ENCODE data around the gene XIRP2.

XIRP2 gene

DNA sequence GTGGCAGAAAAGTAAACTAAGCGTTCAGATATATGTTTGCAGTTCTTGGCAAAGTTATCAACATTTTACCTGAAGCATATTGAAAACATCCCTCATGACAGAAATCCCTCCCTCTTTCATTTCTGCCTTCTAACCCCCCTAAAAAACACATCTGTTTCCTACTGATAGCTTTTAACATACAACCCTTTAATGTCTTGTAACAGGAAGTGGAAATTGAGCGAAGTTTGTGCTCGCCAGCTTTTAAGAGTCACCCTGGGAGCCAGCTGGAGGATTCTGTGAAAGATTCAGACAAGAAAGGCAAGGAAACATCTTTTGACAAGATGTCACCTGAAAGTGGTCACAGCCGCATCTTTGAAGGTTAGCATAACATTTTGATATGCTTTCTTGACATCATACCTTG is 247.4 kb downstream of the XIRP2 start:
- DNase-seq (ENCODE audit: low read depth) = no peak

DNA sequence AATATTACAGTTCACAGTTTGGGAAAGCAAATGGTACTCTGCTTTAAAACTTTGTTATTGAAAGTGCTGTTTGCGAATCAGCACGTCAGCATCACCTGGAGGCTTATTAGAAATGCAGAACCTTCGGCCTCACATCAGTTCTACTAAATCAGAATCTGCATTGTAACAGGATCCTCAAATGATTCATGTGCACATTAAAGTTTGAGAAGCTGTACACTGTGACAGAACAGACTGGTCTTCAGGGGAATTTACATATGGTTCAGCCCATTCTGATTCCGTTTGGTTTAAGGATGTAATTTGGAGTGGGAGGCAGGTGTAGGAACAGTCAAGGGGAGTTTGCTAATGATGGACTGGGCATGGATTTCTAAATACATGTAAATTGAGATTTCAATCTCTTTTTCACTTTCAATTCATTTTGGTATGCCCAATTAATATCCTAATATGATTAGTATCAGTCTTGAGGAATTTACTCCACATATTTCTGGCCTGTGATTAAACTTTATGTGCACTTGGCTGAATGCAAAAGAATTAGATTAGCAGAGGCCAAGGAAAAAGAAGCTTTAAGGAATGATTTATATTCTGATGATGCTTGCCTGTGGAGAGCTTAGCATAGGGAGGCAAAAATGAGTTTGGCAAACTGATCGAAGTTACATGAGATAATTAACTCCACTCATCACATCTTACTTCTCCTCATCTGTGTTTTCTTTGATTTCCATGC is 248.8 kb downstream of the XIRP2 start:
- no peak for DNase-seq (ENCODE audit: low read depth)

DNA sequence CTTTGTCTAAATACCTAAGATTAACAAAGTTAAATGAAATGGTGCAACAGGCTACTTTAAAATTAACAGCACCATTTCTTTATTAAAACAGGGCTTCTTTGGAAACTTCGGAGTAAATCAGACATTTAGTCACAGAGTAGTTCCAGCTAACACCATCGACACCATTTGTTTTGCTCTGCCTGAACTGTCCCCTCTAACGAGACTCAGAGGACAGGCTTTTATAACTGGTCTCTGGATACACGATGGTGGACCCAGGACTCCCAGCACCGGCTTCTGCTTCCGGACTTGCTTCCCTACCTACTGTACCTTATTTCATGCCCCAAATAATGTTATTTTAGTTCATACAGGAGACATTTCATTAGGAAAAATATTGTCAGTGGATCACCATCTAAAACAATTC is 252.1 kb downstream of the XIRP2 start:
- DNase-seq (ENCODE audit: low read depth) = no peak

DNA sequence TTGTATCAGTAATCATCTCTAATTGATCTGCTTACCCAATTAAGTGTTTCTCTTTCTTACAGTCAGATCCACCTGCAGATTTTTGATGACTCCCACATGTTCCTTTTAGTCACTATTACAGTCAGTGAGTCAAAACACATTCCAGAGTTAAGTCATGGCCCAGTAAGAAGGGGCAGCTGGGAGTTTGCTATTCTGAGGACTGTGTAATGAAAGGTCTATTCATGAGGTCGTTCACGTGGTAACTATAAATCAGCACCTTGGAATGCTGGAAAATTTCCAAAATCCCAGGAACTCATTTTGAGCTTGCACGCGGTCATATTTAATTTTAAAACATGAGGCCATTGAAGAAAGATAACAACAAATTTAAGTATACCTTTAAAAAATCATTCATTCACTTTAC is 252.5 kb downstream of the XIRP2 start:
- DNase-seq (ENCODE audit: low read depth) = no peak

DNA sequence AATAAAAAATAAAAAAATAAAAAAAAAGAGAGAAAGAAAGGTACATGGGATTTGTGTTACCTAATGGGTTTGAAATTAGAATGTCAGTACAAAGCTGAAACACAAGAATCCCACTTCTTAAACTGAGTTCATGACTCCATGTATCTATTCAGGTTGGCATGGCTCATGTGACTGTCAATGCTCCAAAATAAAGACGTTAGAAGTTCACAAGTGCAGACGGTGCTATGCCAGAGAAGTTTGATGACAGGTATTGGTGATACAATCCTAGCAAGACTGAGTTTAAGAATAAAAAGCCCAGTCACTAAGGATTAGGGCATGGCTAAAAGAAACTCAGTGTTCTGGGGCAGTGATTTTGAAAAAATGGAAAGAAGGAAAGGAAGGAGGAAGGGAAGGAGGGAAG is 254.3 kb downstream of the XIRP2 start:
- DNase-seq (ENCODE audit: low read depth) = no peak

DNA sequence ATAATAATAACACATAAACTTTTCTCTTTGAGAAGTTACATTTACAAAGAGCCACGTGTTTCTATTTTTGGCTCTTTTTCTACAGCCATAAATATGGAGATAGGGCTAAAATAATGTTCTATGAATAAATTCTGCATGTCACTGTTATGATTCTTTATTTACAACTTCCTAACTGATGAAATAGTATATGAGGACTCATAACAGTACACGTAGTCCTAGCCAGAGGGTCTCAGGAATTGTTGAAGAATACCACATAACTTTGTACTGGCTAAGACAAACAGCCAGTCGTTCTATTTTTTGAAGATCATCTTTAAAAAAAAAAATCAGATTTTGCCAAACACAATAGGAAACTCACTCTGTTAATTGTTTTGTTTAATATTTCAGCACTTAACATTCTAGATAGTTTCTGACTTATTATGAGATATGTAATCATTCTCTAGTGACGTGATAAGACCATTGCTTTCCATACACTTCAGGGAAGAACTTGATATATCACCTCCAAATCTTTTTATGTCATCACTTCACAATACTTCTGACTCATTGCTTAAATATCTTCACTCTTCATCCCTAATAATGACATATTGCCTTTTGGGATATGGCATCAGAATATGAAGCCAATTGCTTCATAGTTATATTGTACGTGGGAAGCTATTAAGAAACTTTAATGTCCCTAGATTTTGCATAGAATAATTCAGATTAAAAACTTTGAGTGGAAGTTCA is 256.1 kb downstream of the XIRP2 start:
- DNase-seq (ENCODE audit: low read depth) = no peak

DNA sequence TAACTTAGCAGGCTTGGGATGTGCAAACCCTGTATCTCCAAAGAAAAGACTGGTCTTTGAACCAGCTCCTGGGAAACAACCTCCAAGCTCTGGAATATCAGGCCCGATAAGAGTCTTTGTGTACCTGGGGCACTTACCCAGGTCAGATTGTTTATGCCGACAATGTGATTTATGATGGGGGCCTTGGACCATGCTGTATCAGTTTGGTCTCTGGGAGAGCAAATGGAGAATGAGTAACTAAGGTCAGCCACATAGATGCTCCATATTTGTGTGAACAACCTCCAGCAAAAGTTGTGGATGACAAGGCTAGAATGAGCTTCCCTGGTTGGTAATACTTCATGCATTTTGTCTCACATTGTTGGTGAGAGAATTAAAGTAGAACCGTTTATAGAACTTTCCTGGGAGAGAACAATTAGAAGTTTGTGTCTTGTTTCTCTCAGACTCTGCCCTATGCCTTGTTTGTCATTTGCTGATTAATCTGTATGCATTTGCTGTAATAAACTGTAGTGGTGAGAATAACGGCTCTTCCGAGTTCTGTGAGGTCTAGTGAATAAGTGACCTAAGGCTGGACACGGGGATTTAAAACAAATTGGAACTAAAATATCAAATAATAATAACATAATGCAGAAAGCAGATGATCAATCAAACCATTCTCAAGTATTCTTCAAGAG is 259.1 kb downstream of the XIRP2 start:
- DNase-seq (ENCODE audit: low read depth) = no peak

DNA sequence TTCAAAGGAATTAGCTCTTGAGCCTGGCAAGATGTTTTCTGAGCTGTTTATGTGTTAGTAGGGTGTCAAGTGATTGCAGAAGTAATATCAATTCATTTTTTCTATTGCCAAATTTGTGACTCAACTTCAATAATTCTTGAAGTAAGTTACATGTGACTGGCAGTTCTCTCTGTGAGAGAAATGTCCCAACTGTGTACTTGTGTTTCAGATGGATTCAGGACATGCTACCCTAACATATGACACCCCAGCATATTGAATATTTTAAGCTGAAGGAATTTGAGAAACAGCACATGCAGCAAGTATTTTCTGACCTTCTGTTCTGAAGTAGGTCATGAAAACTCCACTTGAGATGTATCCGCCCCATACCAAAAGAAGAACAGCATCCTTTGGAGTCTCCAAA is 263.6 kb downstream of the XIRP2 start:
- DNase-seq (ENCODE audit: low read depth) = no peak

DNA sequence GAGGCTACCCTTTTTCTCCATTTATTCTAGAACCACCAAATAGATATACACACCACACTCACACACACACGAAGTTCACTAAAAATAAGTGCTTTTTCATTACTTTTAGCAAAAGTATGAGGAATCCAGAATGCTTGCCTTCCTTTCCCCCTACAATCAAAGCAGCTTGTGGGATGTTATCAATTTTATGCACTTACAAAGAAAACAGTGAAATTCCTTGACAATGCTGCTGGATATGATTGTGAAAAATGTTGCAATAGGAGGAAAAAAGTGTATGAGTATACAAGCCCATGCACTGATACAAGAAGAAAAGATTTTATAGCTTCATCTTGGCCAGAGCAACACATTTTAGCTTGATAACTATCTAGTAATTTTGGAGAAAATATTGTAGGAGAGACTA is 269.2 kb downstream of the XIRP2 start:
- no peak for DNase-seq (ENCODE audit: low read depth)

DNA sequence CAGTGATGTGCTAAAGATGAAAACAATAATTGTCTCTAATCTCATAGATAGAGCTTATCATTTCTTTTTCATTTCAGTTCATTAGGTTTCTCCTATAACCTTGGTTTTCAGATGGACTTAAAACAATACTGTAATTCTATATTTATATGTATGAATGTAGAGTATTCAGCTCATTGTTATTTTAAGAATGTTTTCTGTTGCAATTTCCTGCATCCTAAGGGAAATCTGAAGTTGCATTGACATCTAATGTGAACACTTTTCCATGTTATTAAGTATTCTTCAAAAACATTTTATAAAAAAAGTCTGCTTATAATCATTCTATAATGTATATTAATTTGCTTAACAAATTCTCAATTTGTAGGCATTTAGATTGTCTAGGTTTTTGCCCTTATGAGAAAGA is 288.9 kb downstream of the XIRP2 start:
- DNase-seq (ENCODE audit: low read depth) = no peak

DNA sequence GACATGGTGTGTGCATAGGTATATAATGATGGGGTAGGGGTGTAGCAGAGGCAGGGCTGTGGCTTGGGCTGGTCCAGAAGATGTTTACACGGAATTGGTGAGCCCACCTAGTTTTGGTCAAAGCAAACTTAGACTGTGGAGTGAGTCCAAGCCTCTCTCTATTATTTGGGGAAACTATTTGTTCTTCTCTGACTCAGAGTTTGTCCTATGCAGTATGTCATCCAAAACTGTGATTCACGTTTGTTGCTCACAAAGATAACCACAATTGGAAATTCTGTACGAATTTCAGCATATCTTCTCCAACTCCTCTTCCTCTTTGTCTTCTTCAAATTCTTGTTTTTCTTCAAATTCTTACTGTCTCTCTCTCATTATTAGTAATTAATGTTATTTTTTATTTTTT is 292.9 kb downstream of the XIRP2 start:
- DNase-seq (ENCODE audit: low read depth) = no peak

DNA sequence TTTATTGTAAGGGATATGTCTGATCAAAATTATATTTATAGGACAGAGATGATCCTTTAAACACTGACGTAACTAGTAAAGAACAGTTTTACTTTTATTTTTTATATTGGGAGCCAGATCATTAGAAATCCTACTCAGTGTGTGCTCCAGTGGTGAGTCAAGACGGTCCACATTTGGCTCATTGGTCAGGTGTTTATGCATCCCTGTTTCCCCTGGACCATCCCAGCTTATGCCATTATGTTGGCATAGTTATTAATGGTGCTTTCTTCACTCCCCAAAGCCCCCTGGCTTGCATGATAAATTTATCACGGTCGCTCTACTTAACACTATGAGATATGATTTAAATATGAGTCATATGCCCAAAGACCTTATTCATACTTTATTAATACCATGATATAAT is 293.4 kb downstream of the XIRP2 start:
- DNase-seq (ENCODE audit: low read depth) = no peak

DNA sequence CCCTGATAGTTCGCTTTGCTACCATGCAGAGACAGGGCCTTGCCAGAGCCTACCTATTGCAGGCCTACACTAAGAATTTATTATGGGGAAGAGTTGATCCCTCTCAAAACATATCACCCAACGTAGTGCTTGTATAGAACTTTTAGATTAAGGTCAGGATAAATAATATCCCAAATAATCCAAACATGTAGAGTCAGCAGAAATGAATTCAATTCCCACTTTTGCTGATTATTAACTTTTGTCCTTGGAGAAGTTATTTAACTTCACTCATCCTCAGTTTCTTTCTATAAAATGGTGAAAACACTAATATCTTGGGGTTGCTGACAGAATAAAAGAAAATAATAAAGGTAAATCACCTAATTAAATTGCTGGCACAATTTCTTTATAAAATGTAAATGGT is 294.1 kb downstream of the XIRP2 start:
- DNase-seq (ENCODE audit: low read depth) = no peak

DNA sequence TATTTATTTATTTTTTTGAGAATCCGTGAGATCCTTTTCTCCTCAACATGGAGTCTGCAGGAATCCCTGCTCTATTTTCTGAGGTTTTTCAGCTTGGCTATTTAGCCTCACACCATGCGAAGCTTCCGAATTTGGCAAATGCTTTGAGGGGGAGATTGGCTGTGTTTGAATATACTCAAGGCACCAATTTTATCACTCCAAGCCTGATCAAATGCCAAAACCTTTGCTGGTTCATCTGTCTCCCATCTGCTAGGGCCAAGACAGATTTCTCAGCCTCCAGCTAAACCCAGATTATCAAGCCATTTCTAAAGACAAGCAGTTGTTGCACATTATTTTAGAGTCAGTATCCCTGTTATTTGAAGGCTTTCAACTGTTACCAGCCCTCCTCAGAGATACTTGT is 295.7 kb downstream of the XIRP2 start:
- DNase-seq (ENCODE audit: low read depth) = no peak

DNA sequence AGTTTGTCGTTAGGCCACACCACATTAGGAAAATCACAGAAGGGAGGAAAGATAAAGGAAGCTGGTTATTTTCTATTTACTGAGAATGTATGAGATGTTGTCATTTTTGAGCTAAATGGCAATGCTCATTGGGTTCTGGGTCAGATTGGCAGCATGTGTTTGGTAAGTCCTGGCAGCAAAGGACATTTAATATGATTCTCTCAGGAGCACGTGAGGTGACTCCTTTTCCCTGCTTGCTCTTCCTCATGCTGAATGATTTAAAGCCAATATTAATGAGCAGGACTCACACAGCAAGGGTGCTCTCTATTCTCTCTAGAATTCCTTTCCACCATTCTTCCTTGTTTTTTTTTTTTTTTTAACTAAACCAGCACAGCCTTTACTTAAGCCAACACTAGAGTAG is 298.2 kb downstream of the XIRP2 start:
- DNase-seq (ENCODE audit: low read depth) = no peak

DNA sequence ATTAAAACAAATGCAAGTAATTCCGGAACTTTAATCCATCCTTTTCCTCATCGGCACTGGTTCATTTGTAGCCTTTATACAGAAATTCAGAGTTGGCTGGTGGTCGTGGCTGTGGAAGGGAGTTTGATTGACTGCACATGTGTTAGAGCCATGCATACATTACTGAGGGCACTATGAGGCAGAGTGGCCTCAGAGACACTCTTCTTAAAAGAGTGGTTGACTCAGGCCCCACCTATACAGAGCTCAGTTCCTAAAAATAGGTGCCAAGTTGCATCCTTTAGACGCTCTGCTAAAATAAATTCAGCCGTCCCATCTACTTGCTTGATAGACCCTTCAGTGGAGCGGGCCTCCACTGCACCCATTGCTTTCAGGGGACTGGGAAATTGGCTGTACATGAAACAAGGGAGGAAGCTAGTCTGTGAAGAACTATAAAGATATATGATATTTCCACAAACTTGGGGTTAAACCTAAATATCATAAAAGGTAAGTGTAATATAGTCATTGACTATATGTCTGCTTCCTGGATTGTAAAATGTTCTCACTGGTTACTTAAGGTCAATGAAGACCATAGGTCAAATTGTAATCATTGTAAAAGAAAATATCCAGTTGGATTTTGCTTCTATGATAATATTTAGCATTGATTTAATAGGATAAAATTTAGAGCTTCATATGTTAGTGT is 298.9 kb downstream of the XIRP2 start:
- no peak for DNase-seq (ENCODE audit: low read depth)

DNA sequence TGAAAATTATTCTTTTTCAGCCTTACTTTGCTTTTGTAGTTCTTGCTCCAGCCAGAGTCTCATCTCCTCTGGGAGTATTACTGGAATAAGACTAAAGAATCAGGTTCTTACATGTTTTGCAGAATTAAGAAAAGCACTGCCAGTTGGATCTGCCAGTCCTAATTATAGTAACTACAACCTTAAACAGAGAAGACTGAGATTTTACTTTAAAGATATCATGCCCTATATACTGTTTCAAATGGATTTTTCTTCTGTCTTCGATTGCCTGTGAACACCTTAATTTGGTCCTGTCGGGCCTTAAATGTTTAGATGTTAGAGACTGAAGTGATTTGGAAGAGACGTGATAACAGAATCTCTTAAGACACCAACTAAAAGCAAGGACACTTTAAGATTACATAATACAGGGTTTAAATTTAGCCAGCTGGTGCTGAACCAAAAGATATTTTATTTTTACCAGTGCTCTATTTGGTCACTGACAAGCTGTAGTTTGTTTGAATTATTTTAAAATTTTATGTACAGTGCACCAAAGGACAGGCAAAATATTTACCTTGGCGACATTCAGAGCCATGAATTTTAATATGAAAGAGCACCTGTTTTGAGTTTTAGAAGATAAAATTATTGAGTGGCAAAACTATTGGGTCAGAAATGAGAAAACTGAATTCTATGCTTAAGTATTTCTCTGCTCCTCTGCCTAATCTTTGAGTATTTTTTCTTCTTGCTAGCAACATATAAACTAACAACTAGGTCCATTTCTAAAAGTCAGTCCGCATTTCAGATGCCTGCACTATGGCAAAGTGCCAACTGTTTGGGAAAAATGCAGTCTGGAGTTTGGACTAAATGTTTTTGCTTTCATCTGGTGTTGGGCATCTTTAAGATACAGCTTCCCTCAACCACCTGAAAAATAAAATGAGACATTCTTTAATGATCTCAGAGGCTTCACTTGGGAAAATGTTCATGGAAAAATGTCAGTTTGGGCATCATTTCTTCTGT is 300.0 kb downstream of the XIRP2 start:
- no peak for DNase-seq (ENCODE audit: low read depth)

DNA sequence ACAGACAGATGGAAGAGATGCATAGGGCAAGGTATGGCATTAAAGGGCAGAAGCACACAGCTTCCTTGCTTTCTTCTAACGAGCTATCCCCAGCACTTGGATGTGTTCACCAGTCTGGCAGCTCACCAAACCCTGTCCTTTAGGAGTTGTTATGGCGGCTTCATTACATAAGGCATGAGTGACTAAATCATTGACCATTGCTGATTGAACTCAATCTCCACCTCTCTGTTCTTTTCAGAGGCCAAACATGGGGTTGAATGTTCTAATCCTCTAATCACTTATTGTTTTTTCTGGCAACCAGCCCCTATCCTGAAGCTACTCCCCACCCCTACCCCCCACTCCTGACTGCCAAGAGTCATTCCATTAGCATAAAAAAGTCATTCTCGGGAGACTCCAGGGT is 301.8 kb downstream of the XIRP2 start:
- no peak for DNase-seq (ENCODE audit: low read depth)

DNA sequence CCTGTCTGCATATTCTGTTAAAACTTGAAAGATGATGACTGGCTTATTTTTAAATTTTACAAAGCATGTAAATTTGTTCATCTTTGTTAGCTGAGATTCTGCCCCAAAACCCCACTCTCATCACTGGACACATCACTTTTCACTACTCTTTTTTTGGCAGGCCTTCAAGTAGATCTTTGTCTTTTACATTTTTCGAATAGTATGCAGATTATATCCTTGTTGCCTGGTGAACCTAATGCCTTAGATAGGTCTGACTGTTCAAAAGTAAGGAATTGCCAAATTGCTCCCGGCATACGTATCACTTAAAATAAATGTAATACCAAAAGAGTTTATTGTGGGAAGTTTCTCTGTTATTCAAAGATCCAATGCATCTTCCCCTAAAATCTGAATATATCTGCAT is 303.3 kb downstream of the XIRP2 start:
- no peak for DNase-seq (ENCODE audit: low read depth)

DNA sequence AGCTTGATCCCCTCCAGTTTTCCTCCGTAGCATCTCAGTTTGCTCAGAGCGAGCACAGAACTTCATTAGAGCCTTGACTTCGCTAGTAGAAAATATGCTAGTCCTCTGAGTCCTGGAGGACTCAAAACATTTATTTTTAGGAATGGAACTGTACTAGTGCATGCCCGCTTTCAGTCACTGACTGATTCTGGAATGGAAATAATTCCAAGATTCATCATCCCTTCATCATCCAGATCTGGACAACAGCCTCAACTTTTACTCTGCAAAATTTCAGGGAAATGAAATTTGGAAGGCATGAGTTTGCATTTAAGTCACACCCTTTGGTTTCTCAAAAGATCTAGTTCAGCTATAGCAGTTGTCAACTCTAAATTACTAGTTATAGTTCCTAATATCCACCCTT is 304.6 kb downstream of the XIRP2 start:
- no peak for DNase-seq (ENCODE audit: low read depth)

DNA sequence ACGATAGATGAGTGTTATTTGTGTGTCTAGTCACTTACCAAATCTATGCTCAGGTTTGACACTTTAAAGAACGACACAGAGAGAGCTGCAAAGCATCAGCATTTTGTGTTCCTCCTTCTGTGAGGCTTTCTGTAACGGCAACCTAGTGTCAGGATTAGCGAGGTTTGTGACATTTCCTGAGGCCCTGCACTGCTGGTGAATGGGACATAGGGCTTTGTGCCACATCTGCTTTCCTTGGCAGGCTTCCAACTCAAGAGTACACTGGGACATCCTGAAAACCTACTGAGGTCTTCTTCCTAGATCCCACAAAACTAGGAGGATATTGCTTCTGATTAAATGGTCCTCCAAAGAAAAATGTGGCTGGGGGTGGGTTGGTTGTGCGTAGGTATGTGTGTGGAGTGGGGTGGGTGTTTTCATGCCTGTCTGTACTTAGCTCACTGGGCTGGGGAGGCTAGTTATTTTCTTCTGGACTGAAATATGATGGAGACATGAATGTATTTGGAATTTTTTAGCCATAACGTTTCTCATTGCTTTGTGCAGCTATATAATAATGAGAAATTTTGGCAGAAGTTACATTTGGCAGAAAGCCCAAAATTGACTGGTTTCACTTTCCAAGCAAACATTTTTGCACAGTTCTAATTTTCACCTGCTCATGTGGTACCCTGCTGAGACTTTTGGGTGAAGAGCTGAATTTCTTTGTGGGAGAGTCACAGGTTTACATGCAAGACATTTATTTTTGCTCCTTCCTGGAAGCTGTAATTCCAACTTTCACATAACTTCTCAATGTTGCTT is 308.4 kb downstream of the XIRP2 start:
- DNase-seq (ENCODE audit: low read depth) = no peak

Data from activated T-helper 9 cell treated with anti-CD3 and anti-CD28 coated beads, Interleukin-2, amount 50 U/mL, for 16 hours (primary cell).